Left colon (tissue), 2 donors: ENCODE measurements around the gene SYT4. TPM values are rescaled to one million over a fixed set of nuclear protein-coding genes. Genes with fewer than 3 reads are reported as not detected.

Experiments
- ATAC-seq: fragments of 200-7000 bp; cut with Tn5 transposase; one replicate; pipeline ENCODE4 v1.9.1; 2020; ENCODE audit warnings: mild to moderate bottlenecking, moderate library complexity
- DNase-seq, 2 donors: peaks; one replicate each; pipeline ENCODE4 v3.0.0-alpha.2; 2020
- intact Hi-C, 2 donors: fragments of 100-400 bp; cut with DNase I in 1 of 2; cut with micrococcal nuclease in 1 of 2; formaldehyde crosslinking; loops; one replicate each; pipeline versions ENCODE4 v1.11.2 to v1.14.0; 2022; cut with DNase I, micrococcal nuclease
- total RNA-seq, 2 donors: library from RNA; stranded (reverse); fragmentation: NEBNext Ultra II Directional; extraction: Animal tissue kit (Norgen Biotek cat#: 25700); gene quantifications; one replicate each; pipeline ENCODE4 v1.2.1, GENCODE V29; 2021
- donor health status: DM: no; HTN: no; CAD: no.
- donor health status: DM: yes; HTN: yes; CAD: no.

Gene SYT4
- total RNA-seq, 2 donors from 2014 or later, result 0.46 to 0.75 TPM

- intact Hi-C loops, result no loop called here
- DNase-seq, result no peak
- no peak for ATAC-seq
These were observed 38.9 kb downstream of the SYT4 start for GRCh38 chr18:43238429-43238828.

DNA sequence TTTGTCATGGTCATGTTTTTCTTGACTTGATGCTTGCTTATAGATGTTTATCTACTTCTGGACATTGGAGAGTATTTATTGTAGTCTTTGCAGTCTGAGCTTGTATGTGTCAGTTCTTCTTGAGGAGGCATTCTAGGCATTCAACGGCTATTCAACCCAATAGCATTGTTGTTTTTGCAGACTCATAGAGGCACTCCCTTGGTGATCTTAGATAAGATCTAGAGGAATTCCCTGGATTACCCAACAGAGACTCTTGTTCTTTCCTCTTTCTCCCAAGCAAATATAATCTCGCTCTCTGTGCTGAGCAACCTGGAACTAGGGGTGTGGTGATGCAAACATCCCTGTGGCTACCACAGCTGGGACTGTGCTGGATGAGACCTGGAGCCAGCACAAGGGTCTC lies 40.4 kb downstream of the SYT4 start:
- intact Hi-C loops, result no loop called here
- DNase-seq, result no peak
- no peak for ATAC-seq

GRCh38 chr18:43234889-43235288 lies 42.4 kb downstream of the SYT4 start:
- intact Hi-C loops, result no loop called here
- no peak for DNase-seq
- no peak for ATAC-seq

DNA sequence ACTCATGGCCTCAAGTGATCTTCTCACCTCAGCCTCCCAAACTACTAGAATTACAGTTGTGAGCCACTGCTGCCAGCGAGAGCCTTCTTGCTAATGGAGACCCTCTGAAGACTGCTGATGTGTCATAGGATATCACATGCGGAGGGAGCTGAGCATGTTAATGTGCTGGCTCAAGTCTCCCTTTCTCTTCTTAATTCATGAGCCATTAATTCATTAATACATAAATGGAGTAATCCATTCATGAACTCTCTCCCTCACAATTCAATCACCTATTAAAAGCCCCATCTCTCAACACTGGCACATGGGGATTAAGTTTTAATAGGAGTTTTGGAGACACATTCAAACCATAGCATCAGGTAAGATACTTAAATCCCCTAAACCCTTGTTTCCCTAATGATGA lies 54.8 kb downstream of the SYT4 start:
- intact Hi-C loops, result no loop called here
- ATAC-seq (no peak), DNase-seq (no peak)

GRCh38 chr18:43220691-43221090 lies 56.6 kb downstream of the SYT4 start:
- intact Hi-C loops, result no loop called here
- no peak for ATAC-seq
- no peak for DNase-seq

Other genes starting within 250 kb of the SYT4 start
- not detected for gene RIT2, start 161.8 kb downstream of the SYT4 start, total RNA-seq